Measurements from ENCODE around the gene LDAH.

DNA sequence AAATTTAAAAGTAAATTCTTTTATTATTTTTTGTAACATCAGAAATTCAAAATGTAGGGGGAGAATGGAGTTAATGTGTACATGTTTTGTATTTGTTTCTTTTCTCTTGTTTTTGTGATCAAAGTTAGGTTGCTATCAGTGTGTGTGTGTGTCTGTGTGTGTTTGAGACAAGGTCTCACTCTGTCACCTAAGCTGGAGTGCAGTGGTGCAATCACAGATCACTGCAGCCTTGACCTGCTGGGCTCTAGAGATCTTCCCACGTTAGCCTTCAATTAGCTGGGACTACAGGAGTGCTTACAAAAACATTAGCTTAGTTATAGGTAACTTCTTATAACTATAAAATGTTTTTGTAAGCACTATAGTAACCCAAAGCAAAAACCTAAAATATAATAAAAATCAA is 105.3 kb downstream of the LDAH start:
- no peak for TF ChIP-seq CTCF (IDR thresholded peaks at IDR 0.05)
- TF ChIP-seq ZFX (IDR thresholded peaks at IDR 0.05; ENCODE audit: borderline replicate concordance): no peak
